Activated CD8-positive, alpha-beta memory T cell treated with anti-CD3 and anti-CD28 coated beads, Interleukin-2, amount 50 U/mL, for 48 hours (primary cell): ENCODE data around the gene SLC12A7.

Experiments used
- DNase-seq: peaks from one replicate; pipeline ENCODE4 v3.0.0-alpha.2; 2020

SLC12A7 gene

GRCh38 chr5:1124205-1125029, 12.6 kb upstream of the SLC12A7 start:
- no peak for DNase-seq

GRCh38 chr5:1123418-1124147, 11.7 kb upstream of the SLC12A7 start:
- DNase-seq: no peak

GRCh38 chr5:1122511-1123294, 10.8 kb upstream of the SLC12A7 start:
- no peak for DNase-seq

GRCh38 chr5:1121891-1122290, 10.0 kb upstream of the SLC12A7 start:
- no peak for DNase-seq

GRCh38 chr5:1121044-1121443, 9.2 kb upstream of the SLC12A7 start:
- DNase-seq: no peak

GRCh38 chr5:1120236-1120999, 8.6 kb upstream of the SLC12A7 start:
- no peak for DNase-seq

GRCh38 chr5:1119312-1119831, 7.5 kb upstream of the SLC12A7 start:
- DNase-seq: no peak

- no peak for DNase-seq
Observed at GRCh38 chr5:1118738-1119137, 6.9 kb upstream of the SLC12A7 start.

GRCh38 chr5:1118231-1118698, 6.4 kb upstream of the SLC12A7 start:
- DNase-seq: no peak

- DNase-seq: no peak
Observed at GRCh38 chr5:1116977-1117376, 5.1 kb upstream of the SLC12A7 start.

- no peak for DNase-seq
Observed at GRCh38 chr5:1116109-1116740, 4.4 kb upstream of the SLC12A7 start.

GRCh38 chr5:1115123-1115815, 3.4 kb upstream of the SLC12A7 start:
- DNase-seq: no peak

- DNase-seq: no peak
Observed at GRCh38 chr5:1113805-1114586, 2.1 kb upstream of the SLC12A7 start.

GRCh38 chr5:1113332-1113690, 1.4 kb upstream of the SLC12A7 start:
- no peak for DNase-seq

- DNase-seq: no peak
Observed at GRCh38 chr5:1112596-1113331, 901 bp upstream of the SLC12A7 start.

- DNase-seq: peak; percentile 59
Observed at GRCh38 chr5:1111241-1111726, 579 bp downstream of the SLC12A7 start.

- DNase-seq: no peak
Observed at GRCh38 chr5:1110307-1111240, 1.3 kb downstream of the SLC12A7 start.
